Panc1 (cell line): Measurements from ENCODE around the gene DNM3. TPM values are rescaled to one million over a fixed set of nuclear protein-coding genes. Genes with fewer than 3 reads are reported as not detected.

Source experiments
- ATAC-seq: fragments of 200-7000 bp; cut with Tn5 transposase; 2 replicates; pipeline ENCODE4 v1.9.1; 2020; ENCODE audit warnings: mild to moderate bottlenecking, moderate library complexity
- BruUV-seq: library from RNA; stranded (reverse); fragments of 400-500 nt; replicated peaks from 2 replicates; lab custom pipeline; 2021; lab: Mats Ljungman, UMichigan
- CTCF ChIA-PET: fragments of 300-600 bp; sonication (Branson Sonifier 250); formaldehyde crosslinking; loops from one replicate; lab custom pipeline; 2022; ENCODE audit warnings: antibody characterized with exemption; lab: Charles Lee
- POLR2A ChIA-PET: fragments of 300-600 bp; sonication (Branson Sonifier 250); formaldehyde crosslinking; loops from one replicate; lab custom pipeline; 2022; ENCODE audit warnings: antibody characterized with exemption; lab: Charles Lee
- DNase-seq: peaks from one replicate; pipeline ENCODE4 v3.0.0-alpha.2; 2010; ENCODE audit warnings: low read depth, low spot score
- H3K27ac ChIP-seq: 2 replicates; pipeline ENCODE4 v1.5.1; 2011; ENCODE audit warnings: mild to moderate bottlenecking, low read length, inconsistent platforms
- H3K27me3 ChIP-seq: fragments of 200-500 bp; sonication (Bioruptor generic); 2 replicates; pipeline ENCODE4 v1.6.0; 2014; ENCODE audit warnings: low read length, inconsistent platforms; ENCODE audit not compliant: control insufficient read depth, insufficient read depth
- H3K36me3 ChIP-seq: fragments of 200-500 bp; sonication (Bioruptor generic); 2 replicates; pipeline ENCODE4 v1.5.1; 2014; ENCODE audit warnings: inconsistent platforms, mild to moderate bottlenecking, low read length, moderate library complexity; ENCODE audit not compliant: control insufficient read depth, insufficient read depth
- H3K4me1 ChIP-seq: 2 replicates; pipeline ENCODE4 v1.5.1; 2011; ENCODE audit warnings: inconsistent platforms, mild to moderate bottlenecking, low read length, moderate library complexity; ENCODE audit not compliant: control insufficient read depth, insufficient read depth
- H3K4me3 ChIP-seq, 2 experiments: 2 replicates each; pipeline ENCODE4 v1.5.1; 2011 to 2012; ENCODE audit warnings: low read depth in 2 of 2, low read length in 2 of 2, mild to moderate bottlenecking in 2 of 2, inconsistent platforms in 1 of 2, moderate library complexity in 1 of 2
- H3K9me3 ChIP-seq: fragments of 200-500 bp; sonication (Bioruptor generic); 2 replicates; pipeline ENCODE4 v1.5.1; 2014; ENCODE audit warnings: low read depth, mild to moderate bottlenecking, inconsistent platforms, low read length, moderate library complexity; ENCODE audit not compliant: control insufficient read depth, insufficient read depth
- POLR2AphosphoS5 ChIP-seq: IDR thresholded peaks from 2 replicates; pipeline ENCODE4 v1.6.1; 2012; ENCODE audit warnings: mild to moderate bottlenecking, low read depth, low read length, moderate library complexity
- SIN3A ChIP-seq: IDR thresholded peaks from 2 replicates; pipeline ENCODE4 v1.6.1; 2012; ENCODE audit warnings: low read depth, mild to moderate bottlenecking, low read length, moderate library complexity, borderline replicate concordance; ENCODE audit not compliant: insufficient read depth
- TCF7L2 ChIP-seq: IDR thresholded peaks from 2 replicates; pipeline ENCODE4 v1.6.1; 2011; ENCODE audit warnings: mild to moderate bottlenecking, low read depth, low read length, inconsistent platforms
- in situ Hi-C: cut with HindIII; loops from 2 replicates; pipeline ENCODE4 v1.10.0; 2016; ENCODE audit warnings: low sequenced_read_pairs, low pct_unique_long_range_greater_than_20kb
- intact Hi-C: fragments of 100-400 bp; cut with micrococcal nuclease; formaldehyde crosslinking; loops from one replicate; pipeline ENCODE4 v1.10.0; 2022; ENCODE audit not compliant: unreplicated experiment
- total RNA-seq: library from RNA; stranded (reverse); gene quantifications from one replicate; pipeline ENCODE4 v1.2.1, GENCODE V29; 2021; ENCODE audit not compliant: unreplicated experiment
- TF ChIP-seq, protein P1 (sequence below): fragments of 450-650 bp; IDR thresholded peaks from 2 replicates; pipeline ENCODE4 v1.5.1; 2017; ENCODE audit warnings: mild to moderate bottlenecking
- TF ChIP-seq, protein P2 (sequence below), 2 experiments: IDR thresholded peaks; 2 replicates each; pipeline ENCODE4 v1.6.1; 2011 to 2012; ENCODE audit warnings: low read depth in 2 of 2, control low read depth in 1 of 2, low read length in 1 of 2, mild to moderate bottlenecking in 1 of 2, moderate library complexity in 1 of 2; ENCODE audit not compliant: insufficient read depth in 1 of 2

Gene DNM3
- total RNA-seq, 1 experiment from 2014 or later = 0.46 TPM

DNA sequence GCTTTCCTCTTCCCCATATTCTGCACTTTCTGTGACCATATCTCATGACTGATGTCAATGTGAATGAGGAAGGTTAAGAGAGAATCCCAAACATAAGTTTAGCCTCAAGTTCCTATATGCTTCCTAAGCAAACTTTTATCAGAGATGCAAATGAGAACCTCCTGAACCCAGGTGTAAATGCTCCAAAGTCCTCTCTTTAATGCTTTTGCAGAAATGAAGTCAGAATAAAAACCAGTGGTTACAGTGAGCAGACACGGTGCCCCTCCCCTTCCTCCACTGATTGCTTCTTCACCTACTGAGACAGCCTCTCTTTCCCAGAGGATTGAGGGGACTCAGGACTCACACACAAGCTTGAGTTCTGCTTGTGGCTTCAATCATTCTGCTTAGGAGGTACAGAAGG is 614.2 kb downstream of the DNM3 start:
- Histone ChIP-seq H3K4me3 (no peak overlapping the region), H3K27ac (no peak overlapping the region), H3K9me3 (no peaks in the 10 kb centered on the region), H3K4me1 (peaks cover 10% of the 10 kb centered on the region), H3K36me3 (no peaks in the 10 kb centered on the region), H3K27me3 (no peaks in the 10 kb centered on the region; the same call in 1 of the 2 replicates)
- BruUV-seq = no TSS peak
- TF ChIP-seq POLR2AphosphoS5 = no peak
- TF ChIP-seq, protein P1, sequence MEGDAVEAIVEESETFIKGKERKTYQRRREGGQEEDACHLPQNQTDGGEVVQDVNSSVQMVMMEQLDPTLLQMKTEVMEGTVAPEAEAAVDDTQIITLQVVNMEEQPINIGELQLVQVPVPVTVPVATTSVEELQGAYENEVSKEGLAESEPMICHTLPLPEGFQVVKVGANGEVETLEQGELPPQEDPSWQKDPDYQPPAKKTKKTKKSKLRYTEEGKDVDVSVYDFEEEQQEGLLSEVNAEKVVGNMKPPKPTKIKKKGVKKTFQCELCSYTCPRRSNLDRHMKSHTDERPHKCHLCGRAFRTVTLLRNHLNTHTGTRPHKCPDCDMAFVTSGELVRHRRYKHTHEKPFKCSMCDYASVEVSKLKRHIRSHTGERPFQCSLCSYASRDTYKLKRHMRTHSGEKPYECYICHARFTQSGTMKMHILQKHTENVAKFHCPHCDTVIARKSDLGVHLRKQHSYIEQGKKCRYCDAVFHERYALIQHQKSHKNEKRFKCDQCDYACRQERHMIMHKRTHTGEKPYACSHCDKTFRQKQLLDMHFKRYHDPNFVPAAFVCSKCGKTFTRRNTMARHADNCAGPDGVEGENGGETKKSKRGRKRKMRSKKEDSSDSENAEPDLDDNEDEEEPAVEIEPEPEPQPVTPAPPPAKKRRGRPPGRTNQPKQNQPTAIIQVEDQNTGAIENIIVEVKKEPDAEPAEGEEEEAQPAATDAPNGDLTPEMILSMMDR = no peak
- TF ChIP-seq SIN3A = no peak
- TF ChIP-seq, protein P2, sequence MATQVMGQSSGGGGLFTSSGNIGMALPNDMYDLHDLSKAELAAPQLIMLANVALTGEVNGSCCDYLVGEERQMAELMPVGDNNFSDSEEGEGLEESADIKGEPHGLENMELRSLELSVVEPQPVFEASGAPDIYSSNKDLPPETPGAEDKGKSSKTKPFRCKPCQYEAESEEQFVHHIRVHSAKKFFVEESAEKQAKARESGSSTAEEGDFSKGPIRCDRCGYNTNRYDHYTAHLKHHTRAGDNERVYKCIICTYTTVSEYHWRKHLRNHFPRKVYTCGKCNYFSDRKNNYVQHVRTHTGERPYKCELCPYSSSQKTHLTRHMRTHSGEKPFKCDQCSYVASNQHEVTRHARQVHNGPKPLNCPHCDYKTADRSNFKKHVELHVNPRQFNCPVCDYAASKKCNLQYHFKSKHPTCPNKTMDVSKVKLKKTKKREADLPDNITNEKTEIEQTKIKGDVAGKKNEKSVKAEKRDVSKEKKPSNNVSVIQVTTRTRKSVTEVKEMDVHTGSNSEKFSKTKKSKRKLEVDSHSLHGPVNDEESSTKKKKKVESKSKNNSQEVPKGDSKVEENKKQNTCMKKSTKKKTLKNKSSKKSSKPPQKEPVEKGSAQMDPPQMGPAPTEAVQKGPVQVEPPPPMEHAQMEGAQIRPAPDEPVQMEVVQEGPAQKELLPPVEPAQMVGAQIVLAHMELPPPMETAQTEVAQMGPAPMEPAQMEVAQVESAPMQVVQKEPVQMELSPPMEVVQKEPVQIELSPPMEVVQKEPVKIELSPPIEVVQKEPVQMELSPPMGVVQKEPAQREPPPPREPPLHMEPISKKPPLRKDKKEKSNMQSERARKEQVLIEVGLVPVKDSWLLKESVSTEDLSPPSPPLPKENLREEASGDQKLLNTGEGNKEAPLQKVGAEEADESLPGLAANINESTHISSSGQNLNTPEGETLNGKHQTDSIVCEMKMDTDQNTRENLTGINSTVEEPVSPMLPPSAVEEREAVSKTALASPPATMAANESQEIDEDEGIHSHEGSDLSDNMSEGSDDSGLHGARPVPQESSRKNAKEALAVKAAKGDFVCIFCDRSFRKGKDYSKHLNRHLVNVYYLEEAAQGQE (IDR thresholded peaks at IDR 0.05; ENCODE audit: insufficient read depth in 1 of 2, low read depth in 2 of 2, low read length in 1 of 2) = no peak
- no peak for TF ChIP-seq TCF7L2
- CTCF ChIA-PET = interaction anchor here (0.6 kb wide), 1 partner anchor 577 kb away, joined by 3 read pairs; no protein-coding TSS in a partner anchor
- DNase-seq = no peak
- POLR2A ChIA-PET = no interaction called here
- ATAC-seq = no peak
- intact Hi-C loops = no loop called here
- in situ Hi-C loops = no loop called here

DNA sequence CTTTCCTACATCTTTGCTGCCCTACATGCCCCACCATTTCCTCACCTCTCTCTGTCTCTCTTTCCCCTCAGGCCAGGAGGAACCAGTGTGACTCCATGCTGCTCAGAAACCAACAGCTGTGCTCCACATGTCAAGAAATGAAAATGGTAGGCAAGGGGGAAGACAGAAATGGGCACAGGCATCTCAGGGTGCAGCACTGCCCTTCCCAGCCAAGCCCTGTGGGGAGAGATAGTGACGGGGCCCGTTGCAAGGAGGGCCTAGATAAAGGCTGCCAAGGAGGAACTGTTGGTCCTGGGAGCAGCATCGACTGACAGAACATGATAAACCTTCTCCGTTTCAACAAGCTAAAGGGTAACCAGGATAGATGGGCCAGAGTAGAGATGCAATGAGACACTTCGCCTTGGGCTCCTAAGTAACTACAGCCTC is 615.1 kb downstream of the DNM3 start:
- ChIA-PET POLR2A (no interaction called here), CTCF (no interaction called here)
- intact Hi-C loops = no loop called here
- BruUV-seq = no TSS peak
- H3K4me1 ChIP-seq = peaks cover under 1% of the 10 kb centered on the region; the same call in 1 of the 2 replicates
- no peaks in the 10 kb centered on the region; the same call in 1 of the 2 replicates for H3K27me3 ChIP-seq
- in situ Hi-C loops = no loop called here
- DNase-seq (no peak), ATAC-seq (no peak)
- no peak for TF ChIP-seq SIN3A
- TF ChIP-seq TCF7L2 = no peak
- TF ChIP-seq, protein P2 (IDR thresholded peaks at IDR 0.05; ENCODE audit: insufficient read depth in 1 of 2, low read depth in 2 of 2, low read length in 1 of 2) = no peak
- no peak for TF ChIP-seq POLR2AphosphoS5
- TF ChIP-seq, protein P1 = no peak
- no peak overlapping the region for H3K4me3 ChIP-seq
- no peak overlapping the region for H3K27ac ChIP-seq
- H3K9me3 ChIP-seq = no peaks in the 10 kb centered on the region
- H3K36me3 ChIP-seq = no peaks in the 10 kb centered on the region
